Keratinocyte (primary cell): Measurements from ENCODE around the gene CAMK2D. TPM values are rescaled to one million over a fixed set of nuclear protein-coding genes. Genes with fewer than 3 reads are reported as not detected.

Source experiments
- DNase-seq: peaks from one replicate; pipeline ENCODE4 v3.0.0-alpha.2; 2011; ENCODE audit warnings: low read depth, missing footprints, low spot score
- FAIRE-seq: peaks from 2 replicates; lab custom pipeline; 2011; peaks lifted over from hg19 to GRCh38; lab: Jason Lieb, UNC
- H2AFZ ChIP-seq: 2 replicates; pipeline ENCODE4 v1.6.0; 2012; ENCODE audit warnings: low read length, control low read depth, inconsistent platforms; ENCODE audit not compliant: control insufficient read depth
- H3K27ac ChIP-seq: 2 replicates; pipeline ENCODE4 v1.5.1; 2011; ENCODE audit warnings: low read length; ENCODE audit not compliant: control insufficient read depth, insufficient read depth
- H3K27me3 ChIP-seq: 3 replicates; pipeline ENCODE4 v1.6.0; 2011; ENCODE audit warnings: low read length; ENCODE audit not compliant: control insufficient read depth, insufficient read depth; ENCODE audit errors: extremely low read depth
- H3K36me3 ChIP-seq, 2 experiments: 2 replicates in 1 of 2; 3 replicates in 1 of 2; pipeline ENCODE4 v1.5.1; 2011; ENCODE audit warnings: low read length in 2 of 2, mild to moderate bottlenecking in 1 of 2; ENCODE audit not compliant: control insufficient read depth in 2 of 2, insufficient read depth in 2 of 2; ENCODE audit errors: extremely low read depth in 1 of 2
- H3K4me1 ChIP-seq: 3 replicates; pipeline ENCODE4 v1.5.1; 2011; ENCODE audit warnings: low read length; ENCODE audit not compliant: control insufficient read depth, insufficient read depth; ENCODE audit errors: extremely low read depth
- H3K4me2 ChIP-seq: 3 replicates; pipeline ENCODE4 v1.6.0; 2011; ENCODE audit warnings: low read depth, low read length; ENCODE audit not compliant: control insufficient read depth, insufficient read depth; ENCODE audit errors: extremely low read depth
- H3K4me3 ChIP-seq, 3 experiments: fragments of 200-600 bp in 1 of 3; sonication (generic) in 1 of 3; 2 replicates in 2 of 3; 3 replicates in 1 of 3; pipeline ENCODE4 v1.5.1; 2011 to 2016; ENCODE audit warnings: low read length in 3 of 3, mild to moderate bottlenecking in 3 of 3, control low read depth in 2 of 3, inconsistent platforms in 1 of 3, low read depth in 1 of 3, mixed read lengths in 1 of 3, mixed run types in 1 of 3, moderate library complexity in 1 of 3; ENCODE audit not compliant: control insufficient read depth in 2 of 3, insufficient read depth in 2 of 3; ENCODE audit errors: extremely low read depth in 1 of 3
- H3K79me2 ChIP-seq: 2 replicates; pipeline ENCODE4 v1.6.0; 2012; ENCODE audit warnings: low read length; ENCODE audit not compliant: control insufficient read depth, insufficient read depth
- H3K9ac ChIP-seq: 3 replicates; pipeline ENCODE4 v1.6.0; 2011; ENCODE audit warnings: low read length; ENCODE audit not compliant: control insufficient read depth, insufficient read depth; ENCODE audit errors: extremely low read depth
- H3K9me1 ChIP-seq: 3 replicates; pipeline ENCODE4 v1.6.0; 2011; ENCODE audit warnings: low read length; ENCODE audit not compliant: control insufficient read depth, insufficient read depth; ENCODE audit errors: extremely low read depth
- H3K9me3 ChIP-seq: 2 replicates; pipeline ENCODE4 v1.5.1; 2012; ENCODE audit warnings: low read depth, low read length; ENCODE audit not compliant: control insufficient read depth
- H4K20me1 ChIP-seq: 3 replicates; pipeline ENCODE4 v1.6.0; 2011; ENCODE audit warnings: low read length; ENCODE audit not compliant: control insufficient read depth, insufficient read depth; ENCODE audit errors: extremely low read depth
- CTCF ChIP-seq, 3 experiments: IDR thresholded peaks in 1 of 3; conservative IDR thresholded peaks in 1 of 3; optimal IDR thresholded peaks in 1 of 3; 2 replicates in 2 of 3; 3 replicates in 1 of 3; pipeline versions ENCODE3 to v1.5.1; 2011; ENCODE audit warnings: low read length in 3 of 3, mild to moderate bottlenecking in 3 of 3, moderate library complexity in 2 of 3, control low read depth in 1 of 3, inconsistent platforms in 1 of 3; ENCODE audit not compliant: insufficient read depth in 2 of 3; ENCODE audit errors: extremely low read depth in 1 of 3
- EZH2 ChIP-seq: IDR thresholded peaks from one replicate; pipeline ENCODE4 v1.6.1; 2012; ENCODE audit warnings: inconsistent platforms, mild to moderate bottlenecking, low read length, moderate library complexity
- dilution Hi-C: fragments of 300-500 bp; cut with MboI; formaldehyde crosslinking; loops from one replicate; pipeline ENCODE4 v1.7.0; 2020; ENCODE audit warnings: low sequenced_read_pairs; ENCODE audit not compliant: extremely low pct_ligation_motif_present
- polyA plus RNA-seq, 5 experiments: library from polyadenylated mRNA; depleted of rRNA in 3 of 5; stranded (reverse) in 3 of 5; stranded (forward) in 1 of 5; unstranded in 1 of 5; fragments of >200 nt; gene quantifications; 1 replicate in 1 of 5; 2 replicates in 3 of 5; 3 replicates in 1 of 5; pipeline versions ENCODE4 v1.2.1 to v1.2.3, GENCODE V29; 2011 to 2012; ENCODE audit warnings: missing spikeins in 2 of 5, low read depth in 1 of 5, low replicate concordance in 1 of 5

Gene CAMK2D
- polyA plus RNA-seq, 1 donor (not counting 4 experiments of a cell fraction or from before 2014, with no cell fraction given): 18.8 TPM

- Histone ChIP-seq H3K27ac (no peak overlapping the region), H3K9me1 (no peaks in the 10 kb centered on the region), H3K9me3 (peaks cover 12% of the 10 kb centered on the region), H3K4me3 (no peak overlapping the region), H3K9ac (no peak overlapping the region), H2AFZ (no peak overlapping the region), H3K4me2 (no peak overlapping the region), H3K4me1 (peaks cover 4% of the 10 kb centered on the region), H3K36me3 (no peaks in the 10 kb centered on the region), H3K27me3 (no peaks in the 10 kb centered on the region), H3K79me2 (no peaks in the 10 kb centered on the region), H4K20me1 (no peaks in the 10 kb centered on the region)
- no peak for TF ChIP-seq EZH2
- no peak for TF ChIP-seq CTCF (optimal IDR thresholded peaks at IDR 0.05 in 1 of 3, IDR thresholded peaks at IDR 0.05 in 1 of 3, conservative IDR thresholded peaks at IDR 0.05 in 1 of 3; ENCODE audit: extremely low read depth in 1 of 3, insufficient read depth in 2 of 3, low read length in 3 of 3)
- DNase-seq (no peak), FAIRE-seq (no peak)
- dilution Hi-C loops: no loop called here
Observed at GRCh38 chr4:113480109-113480508, 281.4 kb downstream of the CAMK2D start.

GRCh38 chr4:113478032-113478431 lies 283.5 kb downstream of the CAMK2D start:
- no peak overlapping the region for H3K4me2 ChIP-seq
- H3K27ac ChIP-seq: no peak overlapping the region
- no peak overlapping the region for H2AFZ ChIP-seq
- no peak overlapping the region for H3K4me3 ChIP-seq
- H3K4me1 ChIP-seq: peaks cover 15% of the 10 kb centered on the region
- TF ChIP-seq EZH2 (no peak), CTCF (optimal IDR thresholded peaks at IDR 0.05 in 1 of 3, IDR thresholded peaks at IDR 0.05 in 1 of 3, conservative IDR thresholded peaks at IDR 0.05 in 1 of 3; ENCODE audit: extremely low read depth in 1 of 3, insufficient read depth in 2 of 3, low read length in 3 of 3) (no peak)
- dilution Hi-C loops: no loop called here
- FAIRE-seq (no peak), DNase-seq (no peak)
- no peaks in the 10 kb centered on the region for H4K20me1 ChIP-seq
- no peaks in the 10 kb centered on the region for H3K27me3 ChIP-seq
- no peak overlapping the region for H3K9ac ChIP-seq
- H3K79me2 ChIP-seq: no peaks in the 10 kb centered on the region
- no peaks in the 10 kb centered on the region for H3K9me1 ChIP-seq
- H3K36me3 ChIP-seq: no peaks in the 10 kb centered on the region
- H3K9me3 ChIP-seq: peaks cover 12% of the 10 kb centered on the region
